DOHH2 (cell line): ENCODE data around the gene MYO1F.

ENCODE experiments used
- H3F3A ChIP-seq: fragments of 200-600 bp; sonication (generic), shearing (Covaris generic); 2 replicates; pipeline ENCODE4 v1.6.0; 2016; ENCODE audit warnings: antibody characterized with exemption, mild to moderate bottlenecking; ENCODE audit not compliant: control insufficient read depth, insufficient read depth
- H3K27ac ChIP-seq: fragments of 200-600 bp; sonication (generic); 2 replicates; pipeline ENCODE4 v1.5.1; 2014; ENCODE audit warnings: low read depth, mild to moderate bottlenecking, low read length, moderate library complexity
- H3K27me3 ChIP-seq: fragments of 200-600 bp; sonication (generic); 2 replicates; pipeline ENCODE4 v1.6.1; 2014; ENCODE audit warnings: mild to moderate bottlenecking, low read length, mixed read lengths; ENCODE audit not compliant: control insufficient read depth
- H3K36me3 ChIP-seq: fragments of 200-600 bp; sonication (generic); 2 replicates; pipeline ENCODE4 v1.6.1; 2014; ENCODE audit warnings: mild to moderate bottlenecking, low read length, moderate library complexity, mixed read lengths; ENCODE audit not compliant: control insufficient read depth
- H3K4me1 ChIP-seq: fragments of 200-600 bp; sonication (generic); 2 replicates; pipeline ENCODE4 v1.6.1; 2014; ENCODE audit warnings: mild to moderate bottlenecking, low read length, mixed read lengths; ENCODE audit not compliant: control insufficient read depth
- H3K4me2 ChIP-seq: fragments of 200-600 bp; sonication (generic); 2 replicates; pipeline ENCODE4 v1.6.0; 2014; ENCODE audit warnings: mild to moderate bottlenecking, low read length, moderate library complexity
- H3K4me3 ChIP-seq: fragments of 200-600 bp; sonication (generic); 2 replicates; pipeline ENCODE4 v1.5.1; 2014; ENCODE audit warnings: mild to moderate bottlenecking, low read length, mixed read lengths
- H3K79me2 ChIP-seq: fragments of 200-600 bp; sonication (generic); 2 replicates; pipeline ENCODE4 v1.6.1; 2014; ENCODE audit warnings: mild to moderate bottlenecking, low read length, mixed read lengths; ENCODE audit not compliant: control insufficient read depth
- H3K9me2 ChIP-seq: fragments of 200-600 bp; sonication (generic); replicated peaks from 2 replicates; pipeline ENCODE4 v1.6.1; 2014; ENCODE audit warnings: mild to moderate bottlenecking, low read length, mixed read lengths; ENCODE audit not compliant: control insufficient read depth
- H3K9me3 ChIP-seq: fragments of 200-600 bp; sonication (generic); 2 replicates; pipeline ENCODE4 v1.6.1; 2014; ENCODE audit warnings: antibody characterized with exemption, low read length, mixed read lengths; ENCODE audit not compliant: control insufficient read depth, insufficient read depth
- H4K20me1 ChIP-seq: fragments of 200-600 bp; sonication (generic); 2 replicates; pipeline ENCODE4 v1.6.0; 2014; ENCODE audit warnings: low read depth, mild to moderate bottlenecking, antibody characterized with exemption, low read length, moderate library complexity; ENCODE audit not compliant: control insufficient read depth, insufficient read depth
- CTCF ChIP-seq: fragments of 200-600 bp; sonication (generic); IDR thresholded peaks from one replicate; pipeline ENCODE4 v1.5.1; 2014; ENCODE audit warnings: antibody characterized with exemption, mild to moderate bottlenecking, low read depth, low read length; ENCODE audit not compliant: poor library complexity, severe bottlenecking
- EZH2phosphoT487 ChIP-seq: fragments of 200-600 bp; sonication (generic); IDR thresholded peaks from 2 replicates; pipeline ENCODE4 v1.6.1; 2017; ENCODE audit warnings: borderline replicate concordance, mild to moderate bottlenecking, antibody characterized with exemption, low read length, moderate library complexity, mixed read lengths

Gene MYO1F

GRCh38 chr19:8501516-8501915, 75.7 kb downstream of the MYO1F start:
- Histone ChIP-seq H3K4me3 (no peak overlapping the region), H3K27ac (no peak overlapping the region), H3K4me2 (no peak overlapping the region), H4K20me1 (no peaks in the 10 kb centered on the region), H3K9me3 (no peaks in the 10 kb centered on the region), H3K4me1 (peaks cover 12% of the 10 kb centered on the region), H3F3A (no peaks in the 10 kb centered on the region), H3K9me2 (no peaks in the 10 kb centered on the region), H3K36me3 (no peaks in the 10 kb centered on the region), H3K79me2 (no peaks in the 10 kb centered on the region), H3K27me3 (no peaks in the 10 kb centered on the region)
- TF ChIP-seq EZH2phosphoT487 (no peak), CTCF (no peak)

- H3K9me2 ChIP-seq, result no peaks in the 10 kb centered on the region
- no peak overlapping the region for H3K27ac ChIP-seq
- H4K20me1 ChIP-seq, result no peaks in the 10 kb centered on the region
- H3K4me2 ChIP-seq, result no peak overlapping the region
- H3K4me3 ChIP-seq, result no peak overlapping the region
- TF ChIP-seq CTCF (no peak), EZH2phosphoT487 (no peak)
- H3F3A ChIP-seq, result no peaks in the 10 kb centered on the region
- H3K36me3 ChIP-seq, result no peaks in the 10 kb centered on the region
- H3K4me1 ChIP-seq, result peaks cover 6% of the 10 kb centered on the region; the same call in 1 of the 2 replicates
- no peaks in the 10 kb centered on the region for H3K27me3 ChIP-seq
- no peaks in the 10 kb centered on the region for H3K79me2 ChIP-seq
- H3K9me3 ChIP-seq, result no peaks in the 10 kb centered on the region
Measured at GRCh38 chr19:8500158-8500557, 77.1 kb downstream of the MYO1F start.

GRCh38 chr19:8499048-8499833, 78.0 kb downstream of the MYO1F start:
- H3K4me2 ChIP-seq, result no peak overlapping the region
- TF ChIP-seq EZH2phosphoT487, result no peak
- no peak for TF ChIP-seq CTCF
- H3K4me3 ChIP-seq, result no peak overlapping the region
- H4K20me1 ChIP-seq, result no peaks in the 10 kb centered on the region
- H3F3A ChIP-seq, result no peaks in the 10 kb centered on the region
- no peaks in the 10 kb centered on the region for H3K9me3 ChIP-seq
- peaks cover 7% of the 10 kb centered on the region for H3K4me1 ChIP-seq
- H3K9me2 ChIP-seq, result no peaks in the 10 kb centered on the region
- no peak overlapping the region for H3K27ac ChIP-seq
- no peaks in the 10 kb centered on the region for H3K27me3 ChIP-seq
- no peaks in the 10 kb centered on the region for H3K36me3 ChIP-seq
- no peaks in the 10 kb centered on the region for H3K79me2 ChIP-seq
